Prostate gland (tissue), 2 donors: ENCODE data around the gene ANKRD66.

Experiments
- CTCF ChIP-seq, 4 experiments: fragments of 200-600 bp in 2 of 4; fragments of 450-650 bp in 2 of 4; sonication (generic) in 2 of 4; IDR thresholded peaks; 1 replicate in 3 of 4; 2 replicates in 1 of 4; pipeline ENCODE4 v1.5.1; 2016 to 2019; ENCODE audit warnings: antibody characterized with exemption in 4 of 4, mild to moderate bottlenecking in 2 of 4, moderate library complexity in 2 of 4
- POLR2A ChIP-seq: fragments of 450-650 bp; IDR thresholded peaks from one replicate; pipeline ENCODE4 v1.6.1; 2016; ENCODE audit warnings: antibody characterized with exemption, mild to moderate bottlenecking
- POLR2AphosphoS5 ChIP-seq: sonication (generic); formaldehyde crosslinking; IDR thresholded peaks from one replicate; pipeline ENCODE4 v1.6.1; 2017; ENCODE audit warnings: antibody characterized with exemption

DNA sequence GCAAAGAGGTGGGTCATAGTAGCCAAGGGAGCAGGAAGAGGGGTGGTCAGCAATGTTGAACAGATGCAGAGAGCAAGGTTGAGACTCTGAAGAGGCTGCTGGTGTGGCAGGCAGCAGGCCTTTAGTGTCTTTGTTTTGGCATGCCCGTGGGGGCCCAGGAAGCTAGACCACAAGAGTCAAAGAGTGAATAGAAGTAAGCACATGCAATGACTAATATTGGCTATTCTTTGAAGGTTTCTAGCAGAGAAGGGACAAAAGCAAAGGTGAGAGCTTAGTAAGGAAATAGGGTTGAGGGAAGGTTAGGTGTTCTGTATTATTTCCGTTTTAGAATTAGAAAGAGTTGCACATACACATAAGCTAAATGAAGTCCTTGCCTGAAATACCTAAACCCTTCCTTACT is 40.3 kb upstream of the ANKRD66 start:
- TF ChIP-seq CTCF (IDR thresholded peaks at IDR 0.05) = no peak
- TF ChIP-seq POLR2A = no peak
- TF ChIP-seq POLR2AphosphoS5 = no peak
